ENCODE data around the gene IFNA1.
A peak's percentile ranks its signal among the peaks of the same experiment; 100 is the strongest.
"Not testable (repeated sequence)": the region's sequence is repeated elsewhere in the genome, so short reads cannot be mapped to it uniquely, and the experiment has no call there.

The IFNA1 gene

GRCh38 chr9:21440139-21440538 lies at the start of gene IFNA1:
TSS of gene IFNA1 (plus strand) at chr9:21440439. CDS start at chr9:21440508, 69 bp downstream.
- DNase-seq, result no peak

GRCh38 chr9:21392270-21392669 lies 48.0 kb upstream of the IFNA1 start:
- DNase-seq, result no peak

- DNase-seq, result peak; percentile 26
These were observed 44.2 kb upstream of the IFNA1 start for GRCh38 chr9:21395778-21396717.

- no peak for DNase-seq
These were observed 41.2 kb upstream of the IFNA1 start for GRCh38 chr9:21398955-21399489.

- DNase-seq, result no peak
These were observed 40.3 kb upstream of the IFNA1 start for GRCh38 chr9:21399956-21400355.

GRCh38 chr9:21402386-21403251 lies 37.6 kb upstream of the IFNA1 start:
- DNase-seq, result no peak

GRCh38 chr9:21404146-21404545 lies 36.1 kb upstream of the IFNA1 start:
- no peak for DNase-seq

- DNase-seq, result no peak
These were observed 31.4 kb upstream of the IFNA1 start, which contains the start of gene IFNA8 for GRCh38 chr9:21408817-21409216. TSS of gene IFNA8 (plus strand) at chr9:21409117. CDS start at chr9:21409177, 60 bp downstream.

- no peak for DNase-seq
These were observed 28.1 kb upstream of the IFNA1 start for GRCh38 chr9:21412107-21412506.

- DNase-seq, result no peak
These were observed 27.1 kb upstream of the IFNA1 start for GRCh38 chr9:21413151-21413550.

GRCh38 chr9:21413624-21414023 lies 26.6 kb upstream of the IFNA1 start:
- DNase-seq, result no peak

GRCh38 chr9:21414220-21414940 lies 25.9 kb upstream of the IFNA1 start:
- DNase-seq, result no peak

- no peak for DNase-seq
These were observed 24.6 kb upstream of the IFNA1 start for GRCh38 chr9:21415493-21416267.

- DNase-seq, result no peak
These were observed 12.0 kb upstream of the IFNA1 start for GRCh38 chr9:21428235-21428634.

GRCh38 chr9:21429191-21429590 lies 11.0 kb upstream of the IFNA1 start:
- DNase-seq, result no peak

GRCh38 chr9:21432672-21433425 lies 7.4 kb upstream of the IFNA1 start:
- DNase-seq, result no peak

- peak; percentile 52 for DNase-seq
These were observed 5.8 kb upstream of the IFNA1 start for GRCh38 chr9:21434202-21435014.

GRCh38 chr9:21435015-21435383 lies 5.2 kb upstream of the IFNA1 start:
- not testable (repeated sequence) for DNase-seq

GRCh38 chr9:21443849-21444625 lies 3.8 kb downstream of the IFNA1 start:
- DNase-seq, result no peak
